ENCODE measurements around the gene AGBL4. TPM values are rescaled to one million over a fixed set of nuclear protein-coding genes. Genes with fewer than 3 reads are reported as not detected.

AGBL4 gene
- total RNA-seq, 2 donors from 2014 or later: 0.40 to 5.5 TPM

DNA sequence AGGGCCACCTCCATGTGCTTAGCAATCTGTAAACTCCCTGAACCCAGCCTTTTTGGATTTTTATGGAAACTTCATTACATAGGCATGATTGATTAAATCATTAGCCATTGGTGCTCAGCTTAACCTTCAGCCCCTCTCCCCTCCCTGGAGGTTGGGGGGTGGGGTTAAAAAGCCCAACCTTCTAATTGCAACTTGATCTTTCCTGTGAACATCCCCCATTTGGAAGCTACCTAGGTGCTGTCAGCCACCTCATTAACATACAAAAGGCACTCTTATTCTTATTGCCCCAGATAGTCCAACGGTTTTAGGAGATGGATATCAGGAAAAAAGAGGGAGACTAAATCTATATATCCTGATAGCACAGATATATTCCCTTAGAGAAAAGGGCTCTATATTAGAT, 823.0 kb downstream of the AGBL4 start:
- Mint-ChIP-seq H3K27ac (no peak overlapping the region), H3K9me3 (peaks cover 58% of the 10 kb centered on the region), H3K36me3 (ENCODE audit: low read depth) (peaks cover 9% of the 10 kb centered on the region), H3K4me1 (peaks cover 7% of the 10 kb centered on the region), H3K27me3 (ENCODE audit: insufficient read depth) (no peaks in the 10 kb centered on the region), H3K4me3 (no peak overlapping the region)
- WGBS, 2 experiments (ENCODE audit: insufficient coverage in 1 of 2, insufficient read length in 1 of 2): 80% methylated on average over 1 of the region's 1 CpG; no CpG with 5 or more reads in 1 of the 2 experiments
- Histone ChIP-seq H3K9ac (ENCODE audit: extremely low read depth, low read length, poor library complexity, severe bottlenecking) (no peak overlapping the region), H3K36me3 (ENCODE audit: control insufficient read depth, insufficient read depth, low read length) (no peaks in the 10 kb centered on the region), H3K27me3 (ENCODE audit: control insufficient read depth, insufficient read depth, low read length, poor library complexity, severe bottlenecking) (no peaks in the 10 kb centered on the region), H3K9me3 (ENCODE audit: control insufficient read depth, low read length) (peaks cover 89% of the 10 kb centered on the region), H3K4me3 (ENCODE audit: low read length) (no peak overlapping the region), H3K4me1 (ENCODE audit: control insufficient read depth, insufficient read depth, low read length) (no peaks in the 10 kb centered on the region), H3K27ac (ENCODE audit: low read depth, low read length) (no peak overlapping the region)
- TF ChIP-seq, protein P1, sequence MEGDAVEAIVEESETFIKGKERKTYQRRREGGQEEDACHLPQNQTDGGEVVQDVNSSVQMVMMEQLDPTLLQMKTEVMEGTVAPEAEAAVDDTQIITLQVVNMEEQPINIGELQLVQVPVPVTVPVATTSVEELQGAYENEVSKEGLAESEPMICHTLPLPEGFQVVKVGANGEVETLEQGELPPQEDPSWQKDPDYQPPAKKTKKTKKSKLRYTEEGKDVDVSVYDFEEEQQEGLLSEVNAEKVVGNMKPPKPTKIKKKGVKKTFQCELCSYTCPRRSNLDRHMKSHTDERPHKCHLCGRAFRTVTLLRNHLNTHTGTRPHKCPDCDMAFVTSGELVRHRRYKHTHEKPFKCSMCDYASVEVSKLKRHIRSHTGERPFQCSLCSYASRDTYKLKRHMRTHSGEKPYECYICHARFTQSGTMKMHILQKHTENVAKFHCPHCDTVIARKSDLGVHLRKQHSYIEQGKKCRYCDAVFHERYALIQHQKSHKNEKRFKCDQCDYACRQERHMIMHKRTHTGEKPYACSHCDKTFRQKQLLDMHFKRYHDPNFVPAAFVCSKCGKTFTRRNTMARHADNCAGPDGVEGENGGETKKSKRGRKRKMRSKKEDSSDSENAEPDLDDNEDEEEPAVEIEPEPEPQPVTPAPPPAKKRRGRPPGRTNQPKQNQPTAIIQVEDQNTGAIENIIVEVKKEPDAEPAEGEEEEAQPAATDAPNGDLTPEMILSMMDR (conservative IDR thresholded peaks at IDR 0.05): no peak
- peak; percentile 49 for DNase-seq

DNA sequence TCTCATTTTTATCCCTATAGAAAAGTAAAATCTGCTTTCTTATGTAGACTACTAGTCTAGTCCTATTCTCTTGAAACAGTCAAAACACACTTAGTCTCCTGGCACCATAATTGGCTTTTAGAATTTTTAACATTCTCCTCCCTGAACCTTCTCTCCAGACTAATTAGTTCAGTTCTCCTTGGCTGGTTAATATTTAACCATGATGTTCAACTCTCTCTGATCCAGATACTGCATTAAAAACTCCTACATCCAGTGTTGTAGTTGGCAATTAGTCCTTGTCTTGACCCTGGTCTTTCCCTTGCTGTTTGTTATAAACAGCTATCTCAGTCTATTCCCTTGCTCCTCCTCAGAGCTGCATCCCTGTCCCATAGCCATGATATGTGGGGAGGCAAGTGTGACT, 824.2 kb downstream of the AGBL4 start:
- no peak overlapping the region for H3K9ac ChIP-seq (ENCODE audit: extremely low read depth, low read length, poor library complexity, severe bottlenecking)
- peaks cover 69% of the 10 kb centered on the region for H3K9me3 Mint-ChIP-seq
- H3K27ac ChIP-seq (ENCODE audit: low read depth, low read length): no peak overlapping the region
- no peaks in the 10 kb centered on the region for H3K27me3 ChIP-seq (ENCODE audit: control insufficient read depth, insufficient read depth, low read length, poor library complexity, severe bottlenecking)
- H3K36me3 ChIP-seq (ENCODE audit: control insufficient read depth, insufficient read depth, low read length): no peaks in the 10 kb centered on the region
- peaks cover 91% of the 10 kb centered on the region for H3K9me3 ChIP-seq (ENCODE audit: control insufficient read depth, low read length)
- no peaks in the 10 kb centered on the region for H3K27me3 Mint-ChIP-seq (ENCODE audit: insufficient read depth)
- H3K36me3 Mint-ChIP-seq (ENCODE audit: low read depth): peaks cover 9% of the 10 kb centered on the region
- DNase-seq: no peak
- no peak overlapping the region for H3K27ac Mint-ChIP-seq
- no peaks in the 10 kb centered on the region for H3K4me1 ChIP-seq (ENCODE audit: control insufficient read depth, insufficient read depth, low read length)
- peaks cover 7% of the 10 kb centered on the region for H3K4me1 Mint-ChIP-seq
- TF ChIP-seq, protein P1 (conservative IDR thresholded peaks at IDR 0.05): no peak
- no peak overlapping the region for H3K4me3 Mint-ChIP-seq
- no peak overlapping the region for H3K4me3 ChIP-seq (ENCODE audit: low read length)

DNA sequence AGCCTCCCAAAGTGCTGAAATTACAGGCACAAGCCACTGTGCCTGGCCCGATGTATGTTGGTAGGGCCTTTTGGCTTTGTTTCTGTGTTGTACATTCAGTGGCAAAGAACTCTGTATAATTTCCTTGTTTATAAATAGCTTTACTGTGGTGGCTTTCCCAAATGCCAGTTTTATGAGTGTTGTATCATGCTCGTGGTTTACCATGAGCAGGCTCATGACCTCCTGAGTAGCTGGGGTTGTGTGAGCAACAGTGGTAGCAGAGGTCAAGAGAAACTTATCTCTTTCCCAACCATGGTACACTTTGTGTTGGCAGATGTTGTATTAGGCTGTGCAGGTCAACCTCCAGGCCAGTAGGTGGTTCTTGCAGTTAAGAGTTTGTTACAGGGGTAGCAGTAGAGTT, 826.7 kb downstream of the AGBL4 start:
- Histone ChIP-seq H3K27ac (ENCODE audit: low read depth, low read length) (no peak overlapping the region), H3K9ac (ENCODE audit: extremely low read depth, low read length, poor library complexity, severe bottlenecking) (no peak overlapping the region), H3K27me3 (ENCODE audit: control insufficient read depth, insufficient read depth, low read length, poor library complexity, severe bottlenecking) (no peaks in the 10 kb centered on the region), H3K4me1 (ENCODE audit: control insufficient read depth, insufficient read depth, low read length) (no peaks in the 10 kb centered on the region), H3K4me3 (ENCODE audit: low read length) (peak overlapping the region; percentile 1), H3K9me3 (ENCODE audit: control insufficient read depth, low read length) (peaks cover 91% of the 10 kb centered on the region), H3K36me3 (ENCODE audit: control insufficient read depth, insufficient read depth, low read length) (no peaks in the 10 kb centered on the region)
- TF ChIP-seq, protein P1 (conservative IDR thresholded peaks at IDR 0.05): no peak
- H3K36me3 Mint-ChIP-seq (ENCODE audit: low read depth): peaks cover 9% of the 10 kb centered on the region
- peaks cover 68% of the 10 kb centered on the region for H3K9me3 Mint-ChIP-seq
- no peaks in the 10 kb centered on the region for H3K27me3 Mint-ChIP-seq (ENCODE audit: insufficient read depth)
- 20 to 81% methylated on average over 1 to 2 of the region's 2 CpGs for WGBS, 2 experiments (ENCODE audit: insufficient coverage in 1 of 2, insufficient read length in 1 of 2)
- H3K4me1 Mint-ChIP-seq: peaks cover 7% of the 10 kb centered on the region
- H3K27ac Mint-ChIP-seq: no peak overlapping the region
- H3K4me3 Mint-ChIP-seq: no peak overlapping the region
- DNase-seq: no peak
